Activated CD4-positive, alpha-beta T cell treated with anti-CD3 and anti-CD28 coated beads, Interleukin-2, amount 50 U/mL, for 4 hours (primary cell): Measurements from ENCODE around the gene HINT3.
"Not testable (repeated sequence)": the region's sequence is repeated elsewhere in the genome, so short reads cannot be mapped to it uniquely, and the experiment has no call there.

Experiments used
- DNase-seq, 2 experiments: peaks; one replicate each; pipeline ENCODE4 v3.0.0-alpha.2; 2020

Gene HINT3

GRCh38 chr6:126010040-126010439 lies 53.5 kb downstream of the HINT3 start:
- DNase-seq, result no peak

GRCh38 chr6:126015863-126016262 lies 59.3 kb downstream of the HINT3 start:
- no peak for DNase-seq

GRCh38 chr6:126016591-126016990 lies 60.0 kb downstream of the HINT3 start:
- DNase-seq, result no peak

- no peak for DNase-seq
These were observed 61.1 kb downstream of the HINT3 start for GRCh38 chr6:126017668-126018067.

- no peak for DNase-seq
These were observed 63.9 kb downstream of the HINT3 start for GRCh38 chr6:126020305-126021050.

GRCh38 chr6:126023474-126023873 lies 66.9 kb downstream of the HINT3 start:
- DNase-seq, result not testable (repeated sequence)

GRCh38 chr6:126026001-126026400 lies 69.4 kb downstream of the HINT3 start:
- no peak for DNase-seq

- DNase-seq, result no peak
These were observed 71.0 kb downstream of the HINT3 start for GRCh38 chr6:126027601-126028000.
